Lung (tissue), 12 donors: ENCODE results near the gene PLD2. TPM values are rescaled to one million over a fixed set of nuclear protein-coding genes. Genes with fewer than 3 reads are reported as not detected.

ENCODE experiments used
- ATAC-seq: fragments of 200-7000 bp; cut with Tn5 transposase; one replicate; pipeline ENCODE4 v1.9.1; 2020; ENCODE audit warnings: moderate number of reproducible peaks; ENCODE audit not compliant: insufficient read depth, low FRiP score
- DNase-seq, 3 donors: peaks; one replicate each; pipeline ENCODE4 v3.0.0-alpha.2; 2013 to 2017
- H3K27ac ChIP-seq, 2 donors: one replicate each; pipeline ENCODE4 v1.5.1; 2013; ENCODE audit warnings: mild to moderate bottlenecking in 2 of 2, moderate library complexity in 2 of 2, control low read depth in 1 of 2, inconsistent platforms in 1 of 2, low read depth in 1 of 2, low read length in 1 of 2
- H3K27me3 ChIP-seq, 3 donors: one replicate each; pipeline ENCODE4 v1.5.1; 2013; ENCODE audit warnings: low read length in 2 of 3; ENCODE audit not compliant: control insufficient read depth in 3 of 3, insufficient read depth in 3 of 3
- H3K36me3 ChIP-seq, 4 donors: one replicate each; pipeline ENCODE4 v1.5.1; 2013; ENCODE audit warnings: low read length in 4 of 4, mild to moderate bottlenecking in 1 of 4, moderate library complexity in 1 of 4; ENCODE audit not compliant: control insufficient read depth in 4 of 4, insufficient read depth in 4 of 4
- H3K4me1 ChIP-seq, 5 donors: one replicate each; pipeline ENCODE4 v1.5.1; 2013; ENCODE audit warnings: low read length in 5 of 5, mild to moderate bottlenecking in 2 of 5, moderate library complexity in 1 of 5; ENCODE audit not compliant: control insufficient read depth in 5 of 5, insufficient read depth in 5 of 5
- H3K4me3 ChIP-seq: one replicate; pipeline ENCODE4 v1.5.1; 2013; ENCODE audit warnings: mild to moderate bottlenecking, control low read depth, moderate library complexity
- H3K9ac ChIP-seq, 2 donors: one replicate each; pipeline ENCODE4 v1.5.1; 2013; ENCODE audit warnings: low read length in 2 of 2, control low read depth in 1 of 2; ENCODE audit not compliant: insufficient read depth in 1 of 2
- H3K9me3 ChIP-seq, 4 donors: one replicate each; pipeline ENCODE4 v1.5.1; 2013; ENCODE audit warnings: low read length in 3 of 4, mild to moderate bottlenecking in 1 of 4, moderate library complexity in 1 of 4; ENCODE audit not compliant: control insufficient read depth in 4 of 4, insufficient read depth in 3 of 4
- WGBS, 2 donors: extraction: QIAGEN DNeasy Blood & Tissue Kit; methylation state at CpG; one replicate each; pipeline ENCODE4 v1.1.7; 2013; 5-methylcytosine and 5-hydroxymethylcytosine counted together
- polyA plus RNA-seq, 2 donors: library from polyadenylated mRNA; stranded (reverse); fragments of 200-250 nt; gene quantifications; one replicate each; pipeline ENCODE4 v1.2.1, GENCODE V29; 2013
- total RNA-seq, 2 donors: library from RNA; depleted of rRNA in 1 of 2; stranded (reverse); fragments of >200 nt in 1 of 2; gene quantifications; one replicate each; pipeline ENCODE4 v1.2.1, GENCODE V29; 2014 to 2021
- TF ChIP-seq, protein P1 (sequence below): IDR thresholded peaks from 2 replicates; pipeline ENCODE4 v1.5.1; 2012; ENCODE audit warnings: mild to moderate bottlenecking; ENCODE audit errors: control extremely low read depth, extremely low read depth
- donor health status: control.
- donor health status: control.
- donor health status: Bipolar disorder and iron deficiency.
- donor health status: healthy.
- donor health status: DM: yes; HTN: yes; CAD: no.

PLD2 gene
- total and polyA plus RNA-seq, 4 donors = 18.0 to 42.3 (median 24.7) TPM

GRCh38 chr17:4833178-4833940 is 26.4 kb downstream of the PLD2 start, which contains the start of gene MINK1:
TSS of gene MINK1 (plus strand) at chr17:4833340. CDS start at chr17:4833584, 244 bp downstream.
- Histone ChIP-seq H3K9me3 (no peaks in the 10 kb centered on the region), H3K4me1 (peaks cover 5 to 38% (median 15%) of the 10 kb centered on the region in 5 donors), H3K36me3 (no peaks in the 10 kb centered on the region), H3K27ac (peak within 1 kb of the TSS; percentile 79 to 84), H3K9ac (peak within 1 kb of the TSS; percentile 65 to 79), H3K27me3 (no peaks in the 10 kb centered on the region), H3K4me3 (peak within 1 kb of the TSS; percentile 72)
- DNase-seq (peak; percentile 93 to 98 (median 94)), ATAC-seq (peak; percentile 97)
- TF ChIP-seq, protein P1, sequence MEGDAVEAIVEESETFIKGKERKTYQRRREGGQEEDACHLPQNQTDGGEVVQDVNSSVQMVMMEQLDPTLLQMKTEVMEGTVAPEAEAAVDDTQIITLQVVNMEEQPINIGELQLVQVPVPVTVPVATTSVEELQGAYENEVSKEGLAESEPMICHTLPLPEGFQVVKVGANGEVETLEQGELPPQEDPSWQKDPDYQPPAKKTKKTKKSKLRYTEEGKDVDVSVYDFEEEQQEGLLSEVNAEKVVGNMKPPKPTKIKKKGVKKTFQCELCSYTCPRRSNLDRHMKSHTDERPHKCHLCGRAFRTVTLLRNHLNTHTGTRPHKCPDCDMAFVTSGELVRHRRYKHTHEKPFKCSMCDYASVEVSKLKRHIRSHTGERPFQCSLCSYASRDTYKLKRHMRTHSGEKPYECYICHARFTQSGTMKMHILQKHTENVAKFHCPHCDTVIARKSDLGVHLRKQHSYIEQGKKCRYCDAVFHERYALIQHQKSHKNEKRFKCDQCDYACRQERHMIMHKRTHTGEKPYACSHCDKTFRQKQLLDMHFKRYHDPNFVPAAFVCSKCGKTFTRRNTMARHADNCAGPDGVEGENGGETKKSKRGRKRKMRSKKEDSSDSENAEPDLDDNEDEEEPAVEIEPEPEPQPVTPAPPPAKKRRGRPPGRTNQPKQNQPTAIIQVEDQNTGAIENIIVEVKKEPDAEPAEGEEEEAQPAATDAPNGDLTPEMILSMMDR = no peak
- WGBS, 2 donors = 1% methylated on average over 46 to 91 of the region's 91 CpGs

DNA sequence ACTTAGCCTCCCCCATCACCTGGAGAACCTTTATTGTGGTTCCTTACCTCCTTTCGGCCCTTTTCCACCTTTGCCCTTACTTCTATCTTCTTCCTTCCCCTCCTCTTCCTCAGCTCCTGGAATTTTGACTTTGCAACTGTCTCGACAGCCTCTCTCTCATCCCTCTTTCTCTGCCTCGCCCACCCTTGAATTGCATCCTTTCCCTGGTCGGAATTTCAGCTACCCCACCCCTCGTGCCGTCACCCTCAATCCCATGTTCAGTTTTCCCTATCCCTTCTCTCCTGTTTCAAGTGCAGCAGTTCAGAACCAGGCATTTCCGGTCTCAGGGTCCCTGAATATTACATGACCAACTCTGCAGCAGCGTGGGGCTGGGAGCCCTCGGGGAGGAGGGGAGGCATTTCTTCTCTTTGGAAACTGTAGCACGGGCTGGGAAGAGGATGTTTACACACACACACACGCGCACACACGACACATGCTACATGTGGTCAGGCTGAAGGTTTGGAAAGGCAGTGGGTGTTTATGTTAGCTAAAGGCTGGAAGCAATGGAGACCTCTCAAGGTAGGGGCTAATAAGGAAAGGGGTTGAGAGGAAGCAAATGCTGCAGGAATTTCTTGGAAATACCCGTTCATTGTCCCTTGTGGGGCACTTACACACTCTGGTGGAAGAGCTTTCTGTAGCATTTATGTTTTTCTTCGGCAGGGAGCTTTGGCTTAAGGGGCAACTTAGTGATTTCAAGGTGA is 27.2 kb downstream of the PLD2 start:
- DNase-seq (peak; percentile 79 to 89 (median 86)), ATAC-seq (no peak)
- H3K36me3 ChIP-seq = no peaks in the 10 kb centered on the region
- 5 to 8% methylated on average over 15 of the region's 15 CpGs for WGBS, 2 donors
- peaks cover 8 to 42% (median 15%) of the 10 kb centered on the region in 5 donors for H3K4me1 ChIP-seq
- TF ChIP-seq, protein P1 = no peak
- H3K4me3 ChIP-seq = peak overlapping the region; percentile 72
- H3K9ac ChIP-seq = peak overlapping the region; percentile 61 to 65
- H3K9me3 ChIP-seq = no peaks in the 10 kb centered on the region
- H3K27ac ChIP-seq = peak overlapping the region; percentile 38 to 84
- no peaks in the 10 kb centered on the region for H3K27me3 ChIP-seq

DNA sequence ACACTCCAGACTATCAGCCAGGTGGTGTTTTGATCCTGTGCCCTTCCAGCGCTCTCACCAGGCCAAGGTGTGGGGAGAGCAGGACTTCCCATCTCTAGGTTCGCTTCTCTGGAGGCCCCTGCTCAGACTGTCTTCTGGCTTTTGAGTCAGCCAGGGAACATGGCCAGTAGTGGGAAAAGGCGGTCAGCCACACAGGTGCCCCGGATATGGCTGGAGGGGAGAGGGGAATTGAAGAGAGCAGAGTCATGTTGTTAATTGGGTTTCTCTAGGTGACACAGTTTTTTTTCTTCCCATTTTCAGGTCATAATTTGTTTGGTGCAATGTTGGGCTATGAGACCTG is 27.7 kb downstream of the PLD2 start:
- DNase-seq = no peak
- no peaks in the 10 kb centered on the region for H3K36me3 ChIP-seq
- no peak overlapping the region for H3K4me3 ChIP-seq
- peaks cover 10 to 42% (median 15%) of the 10 kb centered on the region in 5 donors for H3K4me1 ChIP-seq
- no peak for ATAC-seq
- whole genome bisulfite sequencing, 2 donors = 61 to 77% methylated on average over 4 of the region's 4 CpGs
- H3K27me3 ChIP-seq = no peaks in the 10 kb centered on the region
- TF ChIP-seq, protein P1 = no peak
- no peaks in the 10 kb centered on the region for H3K9me3 ChIP-seq
- peak overlapping the region in 1 of 2 donors; percentile 61 for H3K9ac ChIP-seq
- H3K27ac ChIP-seq = peak overlapping the region in 1 of 2 donors; percentile 84
